Liver (tissue), 9 donors: ENCODE results near the gene SPHKAP. TPM values are rescaled to one million over a fixed set of nuclear protein-coding genes. Genes with fewer than 3 reads are reported as not detected.
A peak's percentile ranks its signal among the peaks of the same experiment; 100 is the strongest.

Experiments
- DNase-seq: peaks from one replicate; pipeline ENCODE4 v3.0.0-alpha.2; 2017; ENCODE audit warnings: low spot score
- H3K27ac ChIP-seq, 2 donors: one replicate each; pipeline ENCODE4 v1.7.0; 2013; ENCODE audit warnings: inconsistent platforms in 2 of 2, low read length in 2 of 2, control low read depth in 1 of 2, low read depth in 1 of 2, mild to moderate bottlenecking in 1 of 2
- H3K27me3 ChIP-seq, 4 donors: one replicate each; pipeline versions ENCODE4 v1.6.1 to v1.7.0; 2013; ENCODE audit warnings: low read length in 3 of 4, inconsistent platforms in 1 of 4, mild to moderate bottlenecking in 1 of 4, moderate library complexity in 1 of 4; ENCODE audit not compliant: control insufficient read depth in 4 of 4, insufficient read depth in 4 of 4
- H3K36me3 ChIP-seq, 4 donors: one replicate each; pipeline versions ENCODE4 v1.6.1 to v1.7.0; 2013; ENCODE audit warnings: low read length in 3 of 4, mild to moderate bottlenecking in 3 of 4, low read depth in 1 of 4, moderate library complexity in 1 of 4; ENCODE audit not compliant: control insufficient read depth in 4 of 4, insufficient read depth in 3 of 4
- H3K4me1 ChIP-seq, 4 donors: one replicate each; pipeline versions ENCODE4 v1.6.1 to v1.7.0; 2013; ENCODE audit warnings: low read length in 3 of 4, mild to moderate bottlenecking in 3 of 4, moderate library complexity in 1 of 4; ENCODE audit not compliant: control insufficient read depth in 4 of 4, insufficient read depth in 4 of 4
- H3K4me3 ChIP-seq, 3 donors: one replicate each; pipeline versions ENCODE4 v1.6.1 to v1.7.0; 2013; ENCODE audit warnings: low read length in 3 of 3, control low read depth in 1 of 3, low read depth in 1 of 3, mild to moderate bottlenecking in 1 of 3
- H3K9ac ChIP-seq, 2 donors: one replicate each; pipeline ENCODE4 v1.7.0; 2013; ENCODE audit warnings: low read length in 2 of 2, mild to moderate bottlenecking in 2 of 2, moderate library complexity in 2 of 2, control low read depth in 1 of 2, low read depth in 1 of 2
- H3K9me3 ChIP-seq, 4 donors: one replicate each; pipeline versions ENCODE4 v1.6.1 to v1.7.0; 2013; ENCODE audit warnings: low read length in 3 of 4; ENCODE audit not compliant: control insufficient read depth in 4 of 4
- EGR1 ChIP-seq, 2 donors: IDR thresholded peaks; 2 replicates each; pipeline ENCODE4 v1.6.1; 2016 to 2018; ENCODE audit warnings: antibody characterized with exemption in 2 of 2, low read depth in 2 of 2
- FOXA1 ChIP-seq: IDR thresholded peaks from 2 replicates; pipeline ENCODE4 v1.6.1; 2016; ENCODE audit warnings: antibody characterized with exemption
- FOXA2 ChIP-seq: IDR thresholded peaks from 2 replicates; pipeline ENCODE4 v1.6.1; 2016; ENCODE audit warnings: antibody characterized with exemption
- GABPA ChIP-seq, 2 donors: IDR thresholded peaks in 1 of 2; conservative IDR thresholded peaks in 1 of 2; 2 replicates each; pipeline ENCODE4 v1.6.1; 2016; ENCODE audit warnings: antibody characterized with exemption in 2 of 2, mild to moderate bottlenecking in 1 of 2, moderate library complexity in 1 of 2
- HNF4A ChIP-seq, 2 donors: conservative IDR thresholded peaks; 2 replicates each; pipeline ENCODE4 v1.6.1; 2016; ENCODE audit warnings: antibody characterized with exemption in 2 of 2, mild to moderate bottlenecking in 2 of 2
- HNF4G ChIP-seq: IDR thresholded peaks from 2 replicates; pipeline ENCODE4 v1.6.1; 2016; ENCODE audit warnings: antibody characterized with exemption
- JUND ChIP-seq, 2 donors: IDR thresholded peaks; 2 replicates each; pipeline ENCODE4 v1.6.1; 2016; ENCODE audit warnings: antibody characterized with exemption in 2 of 2
- NR2F2 ChIP-seq: IDR thresholded peaks from 2 replicates; pipeline ENCODE4 v1.6.1; 2016; ENCODE audit warnings: antibody characterized with exemption
- RAD21 ChIP-seq, 2 donors: IDR thresholded peaks; 2 replicates each; pipeline ENCODE4 v1.6.1; 2016; ENCODE audit warnings: antibody characterized with exemption in 2 of 2, mild to moderate bottlenecking in 2 of 2
- RXRA ChIP-seq, 2 donors: IDR thresholded peaks; 2 replicates each; pipeline ENCODE4 v1.6.1; 2017 to 2018; ENCODE audit warnings: antibody characterized with exemption in 2 of 2, mild to moderate bottlenecking in 1 of 2
- SP1 ChIP-seq: IDR thresholded peaks from 2 replicates; pipeline ENCODE4 v1.6.1; 2018; ENCODE audit warnings: antibody characterized with exemption, mild to moderate bottlenecking
- YY1 ChIP-seq: IDR thresholded peaks from 2 replicates; pipeline ENCODE4 v1.6.1; 2016; ENCODE audit warnings: antibody characterized with exemption, mild to moderate bottlenecking
- WGBS: extraction: QIAGEN DNeasy Blood & Tissue Kit; methylation state at CpG from one replicate; pipeline ENCODE4 v1.1.7; 2013; 5-methylcytosine and 5-hydroxymethylcytosine counted together
- polyA plus RNA-seq, 2 donors: library from polyadenylated mRNA; stranded (reverse) in 1 of 2; unstranded in 1 of 2; fragments of 200-250 nt in 1 of 2; fragments of >200 nt in 1 of 2; fragmentation: Nextera tagmentation in 1 of 2; extraction: Ambion mirVana in 1 of 2; gene quantifications; one replicate each; pipeline versions ENCODE4 v1.2.1 to v1.2.3, GENCODE V29; 2013 to 2015
- total RNA-seq, 2 donors: library from RNA; depleted of rRNA; stranded (reverse); fragments of >200 nt; gene quantifications; one replicate each; pipeline ENCODE4 v1.2.3, GENCODE V29; 2014
- TF ChIP-seq, protein P1 (sequence below): IDR thresholded peaks from 2 replicates; pipeline ENCODE4 v1.6.1; 2016; ENCODE audit warnings: antibody characterized with exemption
- TF ChIP-seq, protein P2 (sequence below): IDR thresholded peaks from 2 replicates; pipeline ENCODE4 v1.6.1; 2016; ENCODE audit warnings: antibody characterized with exemption, mild to moderate bottlenecking
- TF ChIP-seq, protein P3 (sequence below): IDR thresholded peaks from 2 replicates; pipeline ENCODE4 v1.6.1; 2016; ENCODE audit warnings: antibody characterized with exemption
- TF ChIP-seq, protein P4 (sequence below): fragments of 150-350 bp; IDR thresholded peaks from 2 replicates; pipeline ENCODE4 v1.5.1; 2017; ENCODE audit warnings: improper control_type of control experiment, low read depth, low read length; ENCODE audit not compliant: missing input control
- TF ChIP-seq, protein P5 (sequence below): IDR thresholded peaks from 2 replicates; pipeline ENCODE4 v1.6.1; 2016; ENCODE audit warnings: antibody characterized with exemption
- donor health status: healthy.
- donor health status: healthy.
- donor health status: healthy.
- donor health status: healthy.
- donor health status: healthy.

The SPHKAP gene
- total and polyA plus RNA-seq, 4 donors = not detected

DNA sequence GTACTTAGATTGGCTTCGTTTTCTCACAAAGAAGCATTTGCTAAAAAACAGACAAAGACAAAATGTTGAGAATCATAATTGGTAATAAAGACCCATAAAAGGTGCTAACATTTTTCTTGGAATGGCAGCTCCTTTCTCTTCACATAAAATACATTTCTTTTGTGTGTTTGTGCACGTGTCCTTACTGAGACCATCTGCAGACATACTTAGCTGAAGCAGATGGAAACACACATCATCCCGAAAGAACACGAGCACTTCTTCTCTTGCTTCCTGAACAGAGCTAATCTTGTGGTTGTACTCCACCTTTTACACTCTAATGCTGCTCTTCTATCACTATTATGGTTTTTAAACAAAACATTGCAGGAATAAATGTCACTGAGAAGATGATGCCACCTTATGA is 142.5 kb downstream of the SPHKAP start:
- H3K4me1 ChIP-seq = no peaks in the 10 kb centered on the region
- H3K36me3 ChIP-seq = no peaks in the 10 kb centered on the region
- H3K27me3 ChIP-seq = no peaks in the 10 kb centered on the region
- H3K4me3 ChIP-seq = no peak overlapping the region
- H3K27ac ChIP-seq = no peak overlapping the region
- no peak overlapping the region for H3K9ac ChIP-seq
- TF ChIP-seq HNF4G = no peak
- TF ChIP-seq SP1 = no peak
- TF ChIP-seq EGR1 (IDR thresholded peaks at IDR 0.05; ENCODE audit: low read depth in 2 of 2) = no peak
- no peak for TF ChIP-seq NR2F2
- no peak for TF ChIP-seq JUND (IDR thresholded peaks at IDR 0.05)
- TF ChIP-seq, protein P1, sequence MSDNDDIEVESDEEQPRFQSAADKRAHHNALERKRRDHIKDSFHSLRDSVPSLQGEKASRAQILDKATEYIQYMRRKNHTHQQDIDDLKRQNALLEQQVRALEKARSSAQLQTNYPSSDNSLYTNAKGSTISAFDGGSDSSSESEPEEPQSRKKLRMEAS = no peak
- TF ChIP-seq, protein P2, sequence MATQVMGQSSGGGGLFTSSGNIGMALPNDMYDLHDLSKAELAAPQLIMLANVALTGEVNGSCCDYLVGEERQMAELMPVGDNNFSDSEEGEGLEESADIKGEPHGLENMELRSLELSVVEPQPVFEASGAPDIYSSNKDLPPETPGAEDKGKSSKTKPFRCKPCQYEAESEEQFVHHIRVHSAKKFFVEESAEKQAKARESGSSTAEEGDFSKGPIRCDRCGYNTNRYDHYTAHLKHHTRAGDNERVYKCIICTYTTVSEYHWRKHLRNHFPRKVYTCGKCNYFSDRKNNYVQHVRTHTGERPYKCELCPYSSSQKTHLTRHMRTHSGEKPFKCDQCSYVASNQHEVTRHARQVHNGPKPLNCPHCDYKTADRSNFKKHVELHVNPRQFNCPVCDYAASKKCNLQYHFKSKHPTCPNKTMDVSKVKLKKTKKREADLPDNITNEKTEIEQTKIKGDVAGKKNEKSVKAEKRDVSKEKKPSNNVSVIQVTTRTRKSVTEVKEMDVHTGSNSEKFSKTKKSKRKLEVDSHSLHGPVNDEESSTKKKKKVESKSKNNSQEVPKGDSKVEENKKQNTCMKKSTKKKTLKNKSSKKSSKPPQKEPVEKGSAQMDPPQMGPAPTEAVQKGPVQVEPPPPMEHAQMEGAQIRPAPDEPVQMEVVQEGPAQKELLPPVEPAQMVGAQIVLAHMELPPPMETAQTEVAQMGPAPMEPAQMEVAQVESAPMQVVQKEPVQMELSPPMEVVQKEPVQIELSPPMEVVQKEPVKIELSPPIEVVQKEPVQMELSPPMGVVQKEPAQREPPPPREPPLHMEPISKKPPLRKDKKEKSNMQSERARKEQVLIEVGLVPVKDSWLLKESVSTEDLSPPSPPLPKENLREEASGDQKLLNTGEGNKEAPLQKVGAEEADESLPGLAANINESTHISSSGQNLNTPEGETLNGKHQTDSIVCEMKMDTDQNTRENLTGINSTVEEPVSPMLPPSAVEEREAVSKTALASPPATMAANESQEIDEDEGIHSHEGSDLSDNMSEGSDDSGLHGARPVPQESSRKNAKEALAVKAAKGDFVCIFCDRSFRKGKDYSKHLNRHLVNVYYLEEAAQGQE = no peak
- TF ChIP-seq GABPA (IDR thresholded peaks at IDR 0.05 in 1 of 2, conservative IDR thresholded peaks at IDR 0.05 in 1 of 2) = no peak
- TF ChIP-seq RAD21 (IDR thresholded peaks at IDR 0.05) = no peak
- TF ChIP-seq HNF4A (conservative IDR thresholded peaks at IDR 0.05) = no peak
- TF ChIP-seq, protein P3, sequence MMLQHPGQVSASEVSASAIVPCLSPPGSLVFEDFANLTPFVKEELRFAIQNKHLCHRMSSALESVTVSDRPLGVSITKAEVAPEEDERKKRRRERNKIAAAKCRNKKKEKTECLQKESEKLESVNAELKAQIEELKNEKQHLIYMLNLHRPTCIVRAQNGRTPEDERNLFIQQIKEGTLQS = no peak
- TF ChIP-seq, protein P4, sequence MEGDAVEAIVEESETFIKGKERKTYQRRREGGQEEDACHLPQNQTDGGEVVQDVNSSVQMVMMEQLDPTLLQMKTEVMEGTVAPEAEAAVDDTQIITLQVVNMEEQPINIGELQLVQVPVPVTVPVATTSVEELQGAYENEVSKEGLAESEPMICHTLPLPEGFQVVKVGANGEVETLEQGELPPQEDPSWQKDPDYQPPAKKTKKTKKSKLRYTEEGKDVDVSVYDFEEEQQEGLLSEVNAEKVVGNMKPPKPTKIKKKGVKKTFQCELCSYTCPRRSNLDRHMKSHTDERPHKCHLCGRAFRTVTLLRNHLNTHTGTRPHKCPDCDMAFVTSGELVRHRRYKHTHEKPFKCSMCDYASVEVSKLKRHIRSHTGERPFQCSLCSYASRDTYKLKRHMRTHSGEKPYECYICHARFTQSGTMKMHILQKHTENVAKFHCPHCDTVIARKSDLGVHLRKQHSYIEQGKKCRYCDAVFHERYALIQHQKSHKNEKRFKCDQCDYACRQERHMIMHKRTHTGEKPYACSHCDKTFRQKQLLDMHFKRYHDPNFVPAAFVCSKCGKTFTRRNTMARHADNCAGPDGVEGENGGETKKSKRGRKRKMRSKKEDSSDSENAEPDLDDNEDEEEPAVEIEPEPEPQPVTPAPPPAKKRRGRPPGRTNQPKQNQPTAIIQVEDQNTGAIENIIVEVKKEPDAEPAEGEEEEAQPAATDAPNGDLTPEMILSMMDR = no peak
- TF ChIP-seq FOXA2 = no peak
- TF ChIP-seq, protein P5, sequence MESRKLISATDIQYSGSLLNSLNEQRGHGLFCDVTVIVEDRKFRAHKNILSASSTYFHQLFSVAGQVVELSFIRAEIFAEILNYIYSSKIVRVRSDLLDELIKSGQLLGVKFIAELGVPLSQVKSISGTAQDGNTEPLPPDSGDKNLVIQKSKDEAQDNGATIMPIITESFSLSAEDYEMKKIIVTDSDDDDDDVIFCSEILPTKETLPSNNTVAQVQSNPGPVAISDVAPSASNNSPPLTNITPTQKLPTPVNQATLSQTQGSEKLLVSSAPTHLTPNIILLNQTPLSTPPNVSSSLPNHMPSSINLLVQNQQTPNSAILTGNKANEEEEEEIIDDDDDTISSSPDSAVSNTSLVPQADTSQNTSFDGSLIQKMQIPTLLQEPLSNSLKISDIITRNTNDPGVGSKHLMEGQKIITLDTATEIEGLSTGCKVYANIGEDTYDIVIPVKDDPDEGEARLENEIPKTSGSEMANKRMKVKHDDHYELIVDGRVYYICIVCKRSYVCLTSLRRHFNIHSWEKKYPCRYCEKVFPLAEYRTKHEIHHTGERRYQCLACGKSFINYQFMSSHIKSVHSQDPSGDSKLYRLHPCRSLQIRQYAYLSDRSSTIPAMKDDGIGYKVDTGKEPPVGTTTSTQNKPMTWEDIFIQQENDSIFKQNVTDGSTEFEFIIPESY = no peak
- no peak for TF ChIP-seq FOXA1
- no peak for DNase-seq
- WGBS = 48% methylated on average over 4 of the region's 4 CpGs
- no peaks in the 10 kb centered on the region for H3K9me3 ChIP-seq

DNA sequence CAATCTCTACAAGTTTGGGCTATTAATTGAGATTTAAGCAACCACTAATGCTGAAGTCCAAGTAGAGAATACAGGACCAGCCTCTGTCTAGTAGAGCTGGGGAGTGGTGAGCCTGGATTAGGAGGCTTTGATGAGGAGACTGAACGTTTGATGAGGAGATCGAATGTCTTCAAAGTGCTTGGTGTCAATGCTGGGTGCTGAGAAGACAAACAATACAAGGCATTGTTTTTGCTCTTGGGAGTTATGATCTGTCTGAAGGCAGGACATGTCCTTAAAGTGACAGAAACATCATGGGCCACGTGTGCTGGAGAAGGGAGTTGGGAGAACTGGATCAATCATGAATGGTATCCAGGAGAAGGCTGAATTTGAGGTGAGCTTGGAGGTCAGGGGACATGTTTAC is 143.6 kb downstream of the SPHKAP start:
- H3K36me3 ChIP-seq = no peaks in the 10 kb centered on the region
- TF ChIP-seq FOXA2 (no peak), GABPA (IDR thresholded peaks at IDR 0.05 in 1 of 2, conservative IDR thresholded peaks at IDR 0.05 in 1 of 2) (no peak), JUND (IDR thresholded peaks at IDR 0.05) (no peak), YY1 (no peak), SP1 (no peak), HNF4G (no peak), RXRA (IDR thresholded peaks at IDR 0.05) (no peak)
- TF ChIP-seq, protein P1 = no peak
- no peaks in the 10 kb centered on the region for H3K9me3 ChIP-seq
- H3K27me3 ChIP-seq = no peaks in the 10 kb centered on the region
- H3K9ac ChIP-seq = peak overlapping the region in 1 of 2 donors; percentile 6
- H3K4me3 ChIP-seq = no peak overlapping the region
- H3K27ac ChIP-seq = no peak overlapping the region
- no peaks in the 10 kb centered on the region for H3K4me1 ChIP-seq
- DNase-seq = no peak
- 39% methylated on average over 3 of the region's 3 CpGs for WGBS
